Liver (tissue), 9 donors: Measurements from ENCODE around the gene ERP44. TPM values are rescaled to one million over a fixed set of nuclear protein-coding genes. Genes with fewer than 3 reads are reported as not detected.
A peak's percentile ranks its signal among the peaks of the same experiment; 100 is the strongest.
"Not testable (repeated sequence)": the region's sequence is repeated elsewhere in the genome, so short reads cannot be mapped to it uniquely, and the experiment has no call there.

Experiments
- DNase-seq: peaks from one replicate; pipeline ENCODE4 v3.0.0-alpha.2; 2017; ENCODE audit warnings: low spot score
- H3K27ac ChIP-seq, 2 donors: one replicate each; pipeline ENCODE4 v1.7.0; 2013; ENCODE audit warnings: inconsistent platforms in 2 of 2, low read length in 2 of 2, control low read depth in 1 of 2, low read depth in 1 of 2, mild to moderate bottlenecking in 1 of 2
- H3K27me3 ChIP-seq, 4 donors: one replicate each; pipeline versions ENCODE4 v1.6.1 to v1.7.0; 2013; ENCODE audit warnings: low read length in 3 of 4, inconsistent platforms in 1 of 4, mild to moderate bottlenecking in 1 of 4, moderate library complexity in 1 of 4; ENCODE audit not compliant: control insufficient read depth in 4 of 4, insufficient read depth in 4 of 4
- H3K36me3 ChIP-seq, 4 donors: one replicate each; pipeline versions ENCODE4 v1.6.1 to v1.7.0; 2013; ENCODE audit warnings: low read length in 3 of 4, mild to moderate bottlenecking in 3 of 4, low read depth in 1 of 4, moderate library complexity in 1 of 4; ENCODE audit not compliant: control insufficient read depth in 4 of 4, insufficient read depth in 3 of 4
- H3K4me1 ChIP-seq, 4 donors: one replicate each; pipeline versions ENCODE4 v1.6.1 to v1.7.0; 2013; ENCODE audit warnings: low read length in 3 of 4, mild to moderate bottlenecking in 3 of 4, moderate library complexity in 1 of 4; ENCODE audit not compliant: control insufficient read depth in 4 of 4, insufficient read depth in 4 of 4
- H3K4me3 ChIP-seq, 3 donors: one replicate each; pipeline versions ENCODE4 v1.6.1 to v1.7.0; 2013; ENCODE audit warnings: low read length in 3 of 3, control low read depth in 1 of 3, low read depth in 1 of 3, mild to moderate bottlenecking in 1 of 3
- H3K9ac ChIP-seq, 2 donors: one replicate each; pipeline ENCODE4 v1.7.0; 2013; ENCODE audit warnings: low read length in 2 of 2, mild to moderate bottlenecking in 2 of 2, moderate library complexity in 2 of 2, control low read depth in 1 of 2, low read depth in 1 of 2
- H3K9me3 ChIP-seq, 4 donors: one replicate each; pipeline versions ENCODE4 v1.6.1 to v1.7.0; 2013; ENCODE audit warnings: low read length in 3 of 4; ENCODE audit not compliant: control insufficient read depth in 4 of 4
- ATF3 ChIP-seq: IDR thresholded peaks from 2 replicates; pipeline ENCODE4 v1.6.1; 2016; ENCODE audit warnings: antibody characterized with exemption
- CTCF ChIP-seq: fragments of 150-350 bp; IDR thresholded peaks from 2 replicates; pipeline ENCODE4 v1.5.1; 2017; ENCODE audit warnings: improper control_type of control experiment, low read depth, low read length; ENCODE audit not compliant: missing input control
- EGR1 ChIP-seq, 2 donors: IDR thresholded peaks; 2 replicates each; pipeline ENCODE4 v1.6.1; 2016 to 2018; ENCODE audit warnings: antibody characterized with exemption in 2 of 2, low read depth in 2 of 2
- FOXA1 ChIP-seq: IDR thresholded peaks from 2 replicates; pipeline ENCODE4 v1.6.1; 2016; ENCODE audit warnings: antibody characterized with exemption
- FOXA2 ChIP-seq: IDR thresholded peaks from 2 replicates; pipeline ENCODE4 v1.6.1; 2016; ENCODE audit warnings: antibody characterized with exemption
- GABPA ChIP-seq, 2 donors: IDR thresholded peaks in 1 of 2; conservative IDR thresholded peaks in 1 of 2; 2 replicates each; pipeline ENCODE4 v1.6.1; 2016; ENCODE audit warnings: antibody characterized with exemption in 2 of 2, mild to moderate bottlenecking in 1 of 2, moderate library complexity in 1 of 2
- HNF4A ChIP-seq, 2 donors: conservative IDR thresholded peaks; 2 replicates each; pipeline ENCODE4 v1.6.1; 2016; ENCODE audit warnings: antibody characterized with exemption in 2 of 2, mild to moderate bottlenecking in 2 of 2
- HNF4G ChIP-seq: IDR thresholded peaks from 2 replicates; pipeline ENCODE4 v1.6.1; 2016; ENCODE audit warnings: antibody characterized with exemption
- JUND ChIP-seq, 2 donors: IDR thresholded peaks; 2 replicates each; pipeline ENCODE4 v1.6.1; 2016; ENCODE audit warnings: antibody characterized with exemption in 2 of 2
- MAX ChIP-seq: IDR thresholded peaks from 2 replicates; pipeline ENCODE4 v1.6.1; 2016; ENCODE audit warnings: antibody characterized with exemption
- NR2F2 ChIP-seq: IDR thresholded peaks from 2 replicates; pipeline ENCODE4 v1.6.1; 2016; ENCODE audit warnings: antibody characterized with exemption
- RAD21 ChIP-seq, 2 donors: IDR thresholded peaks; 2 replicates each; pipeline ENCODE4 v1.6.1; 2016; ENCODE audit warnings: antibody characterized with exemption in 2 of 2, mild to moderate bottlenecking in 2 of 2
- REST ChIP-seq: IDR thresholded peaks from 2 replicates; pipeline ENCODE4 v1.6.1; 2016; ENCODE audit warnings: antibody characterized with exemption, mild to moderate bottlenecking
- RXRA ChIP-seq, 2 donors: IDR thresholded peaks; 2 replicates each; pipeline ENCODE4 v1.6.1; 2017 to 2018; ENCODE audit warnings: antibody characterized with exemption in 2 of 2, mild to moderate bottlenecking in 1 of 2
- SP1 ChIP-seq: IDR thresholded peaks from 2 replicates; pipeline ENCODE4 v1.6.1; 2018; ENCODE audit warnings: antibody characterized with exemption, mild to moderate bottlenecking
- TAF1 ChIP-seq: conservative IDR thresholded peaks from 2 replicates; pipeline ENCODE4 v1.6.1; 2016; ENCODE audit warnings: antibody characterized with exemption, mild to moderate bottlenecking
- YY1 ChIP-seq: IDR thresholded peaks from 2 replicates; pipeline ENCODE4 v1.6.1; 2016; ENCODE audit warnings: antibody characterized with exemption, mild to moderate bottlenecking
- ZBTB33 ChIP-seq: IDR thresholded peaks from 2 replicates; pipeline ENCODE4 v1.6.1; 2016; ENCODE audit warnings: antibody characterized with exemption
- WGBS: extraction: QIAGEN DNeasy Blood & Tissue Kit; methylation state at CpG from one replicate; pipeline ENCODE4 v1.1.7; 2013; 5-methylcytosine and 5-hydroxymethylcytosine counted together
- polyA plus RNA-seq, 2 donors: library from polyadenylated mRNA; stranded (reverse) in 1 of 2; unstranded in 1 of 2; fragments of 200-250 nt in 1 of 2; fragments of >200 nt in 1 of 2; fragmentation: Nextera tagmentation in 1 of 2; extraction: Ambion mirVana in 1 of 2; gene quantifications; one replicate each; pipeline versions ENCODE4 v1.2.1 to v1.2.3, GENCODE V29; 2013 to 2015
- total RNA-seq, 2 donors: library from RNA; depleted of rRNA; stranded (reverse); fragments of >200 nt; gene quantifications; one replicate each; pipeline ENCODE4 v1.2.3, GENCODE V29; 2014
- donor health status: healthy.
- donor health status: healthy.
- donor health status: healthy.
- donor health status: healthy.
- donor health status: healthy.

The ERP44 gene
- total and polyA plus RNA-seq, 4 donors, result 13.0 to 26.8 (median 19.3) TPM

GRCh38 chr9:100140303-100140702, 41.5 kb upstream of the ERP44 start:
- H3K9me3 ChIP-seq, H3K27ac ChIP-seq, DNase-seq, H3K4me1 ChIP-seq, H3K27me3 ChIP-seq, H3K4me3 ChIP-seq, H3K9ac ChIP-seq, H3K36me3 ChIP-seq: not testable (repeated sequence)
- over 99% methylated on average over 6 of the region's 6 CpGs for WGBS

GRCh38 chr9:100136799-100137198, 38.0 kb upstream of the ERP44 start:
- H3K9ac ChIP-seq, H3K27ac ChIP-seq, H3K4me3 ChIP-seq, H3K9me3 ChIP-seq, DNase-seq, H3K4me1 ChIP-seq, H3K36me3 ChIP-seq, H3K27me3 ChIP-seq: not testable (repeated sequence)
- peak in 1 of 2 donors; percentile 29 for TF ChIP-seq RAD21 (IDR thresholded peaks at IDR 0.05)
- 95% methylated on average over 5 of the region's 5 CpGs for WGBS

GRCh38 chr9:100134731-100135130, 35.9 kb upstream of the ERP44 start:
- Histone ChIP-seq H3K4me3 (no peak overlapping the region), H3K9me3 (no peaks in the 10 kb centered on the region), H3K27ac (no peak overlapping the region), H3K9ac (no peak overlapping the region), H3K36me3 (peaks cover 0 to 2% (median 0%) of the 10 kb centered on the region in 4 donors), H3K4me1 (no peaks in the 10 kb centered on the region), H3K27me3 (no peaks in the 10 kb centered on the region)
- WGBS, result 98% methylated on average over 3 of the region's 3 CpGs
- TF ChIP-seq JUND (IDR thresholded peaks at IDR 0.05), result no peak
- TF ChIP-seq NR2F2, result no peak
- TF ChIP-seq ZBTB33, result no peak
- no peak for TF ChIP-seq FOXA2
- TF ChIP-seq RXRA (IDR thresholded peaks at IDR 0.05), result no peak
- no peak for TF ChIP-seq CTCF
- no peak for TF ChIP-seq EGR1 (IDR thresholded peaks at IDR 0.05; ENCODE audit: low read depth in 2 of 2)
- TF ChIP-seq SP1, result no peak
- no peak for TF ChIP-seq FOXA1
- no peak for TF ChIP-seq ATF3
- TF ChIP-seq HNF4A (conservative IDR thresholded peaks at IDR 0.05), result no peak
- TF ChIP-seq GABPA (IDR thresholded peaks at IDR 0.05 in 1 of 2, conservative IDR thresholded peaks at IDR 0.05 in 1 of 2), result no peak
- TF ChIP-seq HNF4G, result no peak
- TF ChIP-seq TAF1, result no peak
- TF ChIP-seq RAD21 (IDR thresholded peaks at IDR 0.05), result no peak
- no peak for TF ChIP-seq MAX
- TF ChIP-seq YY1, result no peak
- TF ChIP-seq REST, result no peak
- no peak for DNase-seq
